HG02763 (cell line): Measurements from ENCODE around the gene SLC2A14.

Experiments
- ATAC-seq: cut with Tn5 transposase; IDR thresholded peaks from one replicate; pipeline ENCODE4 v1.9.1; 2021; ENCODE audit warnings: mild to moderate bottlenecking, moderate library complexity; ENCODE audit not compliant: unreplicated experiment

Gene SLC2A14

GRCh38 chr12:7769999-7770398 lies 102.7 kb downstream of the SLC2A14 start:
- no peak for ATAC-seq
